ENCODE measurements around the gene NEMP1.

DNA sequence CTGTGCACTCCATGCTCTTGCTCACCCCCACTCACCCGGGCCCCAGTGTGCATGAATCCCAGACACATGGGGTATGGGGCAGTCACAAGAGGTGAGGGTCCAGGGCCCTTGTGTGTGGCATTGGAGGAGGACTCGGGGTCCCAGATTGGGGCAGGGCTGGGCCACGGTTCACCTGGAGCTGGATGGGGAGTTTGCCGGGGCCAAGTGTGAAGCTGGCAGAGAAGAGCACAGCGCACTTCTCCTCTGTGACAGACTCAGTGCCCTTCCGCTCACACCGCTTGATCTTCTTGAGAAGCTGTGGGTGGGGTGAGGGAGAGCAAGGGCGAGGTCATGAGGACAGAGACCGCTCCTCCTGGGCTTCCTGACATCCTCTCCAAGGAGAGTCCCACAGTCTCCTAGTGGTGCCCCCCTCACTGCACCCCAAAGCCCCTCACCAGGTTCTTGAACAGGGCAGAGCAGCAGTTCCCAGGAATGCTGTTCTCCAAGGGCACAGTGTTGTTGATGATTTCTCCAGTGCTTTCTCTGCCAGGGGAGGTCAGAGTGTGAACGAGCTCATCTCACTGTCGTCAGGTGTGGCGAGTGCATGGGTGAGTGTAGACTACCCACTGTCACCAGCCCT lies 25.8 kb upstream of the NEMP1 start:
- TF ChIP-seq GATA2 (IDR thresholded peaks at IDR 0.05; ENCODE audit: low read depth, low read length) (no peak), GATA3 (IDR thresholded peaks at IDR 0.05; ENCODE audit: low read depth, low read length) (no peak)
